HAP-1 (cell line): ENCODE measurements around the gene PLSCR3.
"Not testable (repeated sequence)": the region's sequence is repeated elsewhere in the genome, so short reads cannot be mapped to it uniquely, and the experiment has no call there.

Experiments used
- DNase-seq, 2 experiments: peaks; one replicate each; pipeline ENCODE4 v3.0.0-alpha.2; 2016 to 2020; ENCODE audit warnings: low spot score in 2 of 2
- H3K27me3 ChIP-seq: fragments of 250-450 bp; sonication (Bioruptor Pico); 2 replicates; pipeline ENCODE4 v1.5.1; 2020; ENCODE audit warnings: low read depth, mild to moderate bottlenecking, moderate library complexity
- H3K36me3 ChIP-seq: fragments of 250-450 bp; sonication (Bioruptor Pico); replicated peaks from 2 replicates; pipeline ENCODE4 v1.5.1; 2020; ENCODE audit warnings: mild to moderate bottlenecking
- H3K4me1 ChIP-seq: fragments of 250-450 bp; sonication (Bioruptor Pico); 2 replicates; pipeline ENCODE4 v1.5.1; 2020; ENCODE audit warnings: mild to moderate bottlenecking
- H3K4me3 ChIP-seq: fragments of 250-450 bp; sonication (Bioruptor Pico); 2 replicates; pipeline ENCODE4 v1.5.1; 2020; ENCODE audit warnings: mild to moderate bottlenecking, moderate library complexity
- H3K9me3 ChIP-seq: fragments of 250-450 bp; sonication (Bioruptor Pico); 2 replicates; pipeline ENCODE4 v1.5.1; 2020; ENCODE audit warnings: mild to moderate bottlenecking, moderate library complexity
- in situ Hi-C: fragments of 300-500 bp; cut with MboI; formaldehyde crosslinking; loops from 3 replicates; pipeline ENCODE4 v1.14.3; 2020; ENCODE audit warnings: low sequenced_read_pairs, inconsistent platforms, mixed read lengths

Gene PLSCR3

GRCh38 chr17:7389924-7390910 lies 4.1 kb downstream of the PLSCR3 start:
- in situ Hi-C loops, result no loop called here
- H3K4me1 ChIP-seq, result peaks cover 5% of the 10 kb centered on the region
- H3K36me3 ChIP-seq, result no peaks in the 10 kb centered on the region; the same call in 1 of the 2 replicates
- no peak for DNase-seq
- no peak overlapping the region for H3K4me3 ChIP-seq
- no peaks in the 10 kb centered on the region for H3K27me3 ChIP-seq
- no peaks in the 10 kb centered on the region for H3K9me3 ChIP-seq

GRCh38 chr17:7388856-7389255 lies 5.5 kb downstream of the PLSCR3 start:
- in situ Hi-C loops, result no loop called here
- no peaks in the 10 kb centered on the region for H3K27me3 ChIP-seq
- no peaks in the 10 kb centered on the region; the same call in 1 of the 2 replicates for H3K36me3 ChIP-seq
- H3K9me3 ChIP-seq, result no peaks in the 10 kb centered on the region
- no peak overlapping the region for H3K4me3 ChIP-seq
- no peaks in the 10 kb centered on the region; the same call in 1 of the 2 replicates for H3K4me1 ChIP-seq
- no peak for DNase-seq

- Histone ChIP-seq H3K9me3 (no peaks in the 10 kb centered on the region), H3K4me3 (no peak overlapping the region), H3K4me1 (no peaks in the 10 kb centered on the region), H3K36me3 (no peaks in the 10 kb centered on the region; the same call in 1 of the 2 replicates), H3K27me3 (no peaks in the 10 kb centered on the region)
- no peak for DNase-seq
- in situ Hi-C loops, result no loop called here
Observed at GRCh38 chr17:7384489-7385081, 9.7 kb downstream of the PLSCR3 start.

GRCh38 chr17:7383742-7384488 lies 10.4 kb downstream of the PLSCR3 start:
- H3K4me3 ChIP-seq, result no peak overlapping the region
- in situ Hi-C loops, result no loop called here
- peaks cover 3% of the 10 kb centered on the region; the same call in 1 of the 2 replicates for H3K9me3 ChIP-seq
- no peaks in the 10 kb centered on the region for H3K27me3 ChIP-seq
- H3K36me3 ChIP-seq, result no peaks in the 10 kb centered on the region
- DNase-seq, result no peak
- no peaks in the 10 kb centered on the region for H3K4me1 ChIP-seq

GRCh38 chr17:7383371-7383741 lies 11.0 kb downstream of the PLSCR3 start:
- Histone ChIP-seq H3K36me3 (no peaks in the 10 kb centered on the region), H3K4me1 (no peaks in the 10 kb centered on the region), H3K27me3 (no peaks in the 10 kb centered on the region), H3K9me3 (peaks cover 3% of the 10 kb centered on the region; the same call in 1 of the 2 replicates), H3K4me3 (no peak overlapping the region)
- in situ Hi-C loops, result no loop called here
- DNase-seq, result no peak

GRCh38 chr17:7382901-7383300 lies 11.4 kb downstream of the PLSCR3 start:
- in situ Hi-C loops, result no loop called here
- DNase-seq, result no peak
- H3K9me3 ChIP-seq, result peaks cover 3% of the 10 kb centered on the region; the same call in 1 of the 2 replicates
- no peak overlapping the region for H3K4me3 ChIP-seq
- no peaks in the 10 kb centered on the region for H3K4me1 ChIP-seq
- no peaks in the 10 kb centered on the region for H3K27me3 ChIP-seq
- no peaks in the 10 kb centered on the region for H3K36me3 ChIP-seq

GRCh38 chr17:7380855-7381683 lies 13.3 kb downstream of the PLSCR3 start, which contains the start of gene TNK1:
TSS of gene TNK1 (plus strand) at chr17:7381089. CDS start at chr17:7382927, 1,838 bp downstream.
- no peaks in the 10 kb centered on the region for H3K27me3 ChIP-seq
- no peak for DNase-seq
- H3K4me3 ChIP-seq, result no peak within 1 kb of the TSS
- H3K4me1 ChIP-seq, result no peaks in the 10 kb centered on the region
- H3K36me3 ChIP-seq, result no peaks in the 10 kb centered on the region
- H3K9me3 ChIP-seq, result peaks cover 3% of the 10 kb centered on the region; the same call in 1 of the 2 replicates
- in situ Hi-C loops, result no loop called here

GRCh38 chr17:7380321-7380720 lies 14.0 kb downstream of the PLSCR3 start:
- no peak overlapping the region for H3K4me3 ChIP-seq
- DNase-seq, result no peak
- H3K9me3 ChIP-seq, result peaks cover 3% of the 10 kb centered on the region; the same call in 1 of the 2 replicates
- in situ Hi-C loops, result no loop called here
- H3K27me3 ChIP-seq, result no peaks in the 10 kb centered on the region
- H3K36me3 ChIP-seq, result no peaks in the 10 kb centered on the region
- no peaks in the 10 kb centered on the region for H3K4me1 ChIP-seq

GRCh38 chr17:7379134-7379533 lies 15.2 kb downstream of the PLSCR3 start:
- no peaks in the 10 kb centered on the region for H3K36me3 ChIP-seq
- H3K4me3 ChIP-seq, result no peak overlapping the region
- peaks cover 3% of the 10 kb centered on the region; the same call in 1 of the 2 replicates for H3K9me3 ChIP-seq
- DNase-seq, result no peak
- no peaks in the 10 kb centered on the region for H3K4me1 ChIP-seq
- in situ Hi-C loops, result no loop called here
- H3K27me3 ChIP-seq, result no peaks in the 10 kb centered on the region

- in situ Hi-C loops, result no loop called here
Observed at GRCh38 chr17:7374353-7374752, 20.0 kb downstream of the PLSCR3 start.

GRCh38 chr17:7370853-7371252 lies 23.5 kb downstream of the PLSCR3 start:
- no peaks in the 10 kb centered on the region for H3K9me3 ChIP-seq
- no peaks in the 10 kb centered on the region for H3K36me3 ChIP-seq
- H3K27me3 ChIP-seq, result no peaks in the 10 kb centered on the region
- H3K4me3 ChIP-seq, result no peak overlapping the region
- no peak for DNase-seq
- H3K4me1 ChIP-seq, result no peaks in the 10 kb centered on the region
- in situ Hi-C loops, result no loop called here

More at GRCh38 chr17:7374353-7374752, 20.0 kb downstream of the PLSCR3 start:
- H3K36me3 ChIP-seq, result no peaks in the 10 kb centered on the region
- H3K27me3 ChIP-seq, result no peaks in the 10 kb centered on the region
- no peaks in the 10 kb centered on the region for H3K4me1 ChIP-seq
- H3K9me3 ChIP-seq, result peaks cover 3% of the 10 kb centered on the region; the same call in 1 of the 2 replicates
- H3K4me3 ChIP-seq, result no peak overlapping the region
- no peak for DNase-seq

GRCh38 chr17:7369825-7370224 lies 24.5 kb downstream of the PLSCR3 start:
- in situ Hi-C loops, result no loop called here
- Histone ChIP-seq H3K9me3 (no peaks in the 10 kb centered on the region), H3K27me3 (no peaks in the 10 kb centered on the region), H3K4me1 (no peaks in the 10 kb centered on the region), H3K4me3 (no peak overlapping the region), H3K36me3 (no peaks in the 10 kb centered on the region)
- DNase-seq, result no peak

GRCh38 chr17:7368599-7368994 lies 25.7 kb downstream of the PLSCR3 start:
- in situ Hi-C loops, H3K4me3 ChIP-seq, H3K36me3 ChIP-seq, DNase-seq, H3K27me3 ChIP-seq, H3K4me1 ChIP-seq, H3K9me3 ChIP-seq: not testable (repeated sequence)
